NCI-H2196 (cell line): Measurements from ENCODE around the gene TOM1.

Experiments
- DNase-seq: peaks from one replicate; lab custom pipeline; 2025; ENCODE audit not compliant: unreplicated experiment; lab: John Stamatoyannopoulos, UW

Gene TOM1

GRCh38 chr22:35299673-35300499, at the start of gene TOM1:
Gene TOM1, plus strand, starts transcription at chr22:35299894. Its CDS starts 35 bp downstream, at chr22:35299929.
- peak; percentile 83 for DNase-seq

- no peak for DNase-seq
These were observed 49.5 kb upstream of the TOM1 start for GRCh38 chr22:35250156-35250555.

GRCh38 chr22:35253946-35254345, 45.7 kb upstream of the TOM1 start:
- no peak for DNase-seq

DNA sequence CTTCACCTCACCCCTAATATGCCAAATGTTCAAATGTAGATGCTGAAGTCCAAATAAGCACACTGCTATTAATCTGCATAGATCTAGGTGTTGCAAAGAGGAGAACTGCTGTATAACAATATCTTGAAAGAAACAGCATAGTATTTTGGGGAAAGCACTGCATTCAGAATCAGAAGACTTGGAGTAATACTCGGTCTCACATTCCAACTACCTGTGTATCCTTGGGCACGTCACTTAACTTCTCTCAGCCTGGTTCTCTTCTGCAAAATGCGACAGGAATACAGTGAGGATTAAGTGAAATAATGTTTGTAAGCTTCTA, 42.7 kb upstream of the TOM1 start:
- DNase-seq = no peak

DNA sequence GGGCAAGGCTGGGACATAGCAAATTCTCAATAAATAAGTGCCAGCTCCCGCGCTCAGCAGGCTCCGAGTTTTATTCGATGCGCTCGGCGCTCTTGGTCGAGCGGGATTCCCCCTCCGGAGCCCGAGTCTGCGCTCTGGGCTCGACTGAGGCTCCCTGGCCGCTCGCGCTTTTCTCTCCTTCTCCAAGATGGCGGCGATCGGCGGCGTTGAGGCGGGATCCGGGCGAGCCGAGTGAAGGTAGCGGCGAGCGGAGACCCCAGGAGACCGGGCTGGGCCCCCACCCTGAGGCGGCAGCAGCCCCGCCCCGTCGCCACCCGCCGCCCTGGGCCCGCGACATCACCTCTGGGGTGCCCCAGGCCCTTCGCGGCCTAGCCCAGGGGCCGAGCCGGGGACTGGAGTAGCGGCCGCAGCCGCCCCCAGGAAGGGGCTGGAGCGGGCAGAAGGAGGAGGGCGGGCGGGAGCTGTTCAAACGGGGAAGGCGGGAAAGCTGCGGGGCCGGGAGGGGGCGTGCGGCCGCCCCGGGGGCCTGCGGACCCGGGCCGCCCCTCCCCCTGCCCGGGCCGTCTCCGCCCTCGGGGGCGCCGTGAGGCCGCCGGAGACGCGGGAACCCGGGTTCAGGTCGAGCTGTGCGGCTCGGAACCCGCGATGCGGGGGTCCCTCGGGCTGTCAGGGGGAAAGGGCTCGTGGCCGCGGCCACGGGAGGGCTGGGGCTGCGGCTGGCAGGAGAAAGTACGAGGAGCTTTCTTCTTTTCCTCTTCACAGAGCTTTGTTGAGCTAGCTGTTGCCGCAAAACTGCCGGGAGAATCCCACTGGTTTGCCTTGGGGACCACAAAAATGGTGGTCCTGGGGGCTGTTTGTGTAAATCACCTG, 42.1 kb upstream of the TOM1 start, which contains the start of gene HMGXB4:
HMGXB4 (plus strand) TSS at position 173 of the 870 bp plus-strand sequence. CDS start 4,898 bp downstream, outside the sequence.
- DNase-seq = peak; percentile 74

DNA sequence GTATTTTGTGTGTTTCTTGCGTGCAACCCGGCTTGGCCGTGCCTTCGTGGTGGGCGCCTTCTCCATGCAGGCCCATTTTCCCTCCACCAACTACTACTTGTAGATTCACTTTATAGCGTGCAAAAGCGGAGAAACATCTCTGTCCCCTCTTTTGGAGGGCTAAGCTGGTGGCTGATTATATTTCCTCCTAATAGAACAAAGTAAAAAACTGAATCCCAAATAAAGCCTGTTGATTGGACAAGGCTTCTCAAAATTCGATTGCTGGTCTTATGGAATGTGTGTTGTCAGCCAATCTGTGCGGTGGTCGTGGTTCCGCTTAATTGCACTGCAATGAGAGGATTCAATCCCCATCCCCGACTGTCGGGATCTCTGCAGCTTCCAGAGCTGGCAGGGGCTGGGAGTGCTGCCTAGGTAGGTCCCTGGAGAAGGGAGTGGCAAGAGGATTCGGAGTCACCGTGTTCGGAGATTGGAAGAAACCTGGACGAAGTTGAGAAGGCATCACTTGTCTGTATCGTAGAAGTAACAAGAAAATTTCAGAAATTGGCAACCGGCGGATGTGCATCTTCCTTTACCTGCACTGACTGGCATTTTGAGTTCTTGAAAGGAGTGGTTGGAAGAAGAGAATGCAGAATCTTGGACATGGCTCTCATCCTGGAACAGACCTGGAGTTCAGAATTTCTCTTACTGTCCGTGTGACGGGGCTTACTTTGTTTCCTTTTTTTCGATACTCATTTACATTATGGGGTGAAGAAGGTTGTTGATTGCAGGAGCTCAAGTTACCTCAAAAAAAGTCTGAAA, 41.3 kb upstream of the TOM1 start:
- DNase-seq = no peak

- DNase-seq = no peak
These were observed 34.7 kb upstream of the TOM1 start for GRCh38 chr22:35264986-35265385.

- no peak for DNase-seq
These were observed 33.4 kb upstream of the TOM1 start for GRCh38 chr22:35266277-35266676.

- DNase-seq = no peak
These were observed 30.1 kb upstream of the TOM1 start for GRCh38 chr22:35269630-35270029.

GRCh38 chr22:35274154-35274871, 25.4 kb upstream of the TOM1 start:
- no peak for DNase-seq

DNA sequence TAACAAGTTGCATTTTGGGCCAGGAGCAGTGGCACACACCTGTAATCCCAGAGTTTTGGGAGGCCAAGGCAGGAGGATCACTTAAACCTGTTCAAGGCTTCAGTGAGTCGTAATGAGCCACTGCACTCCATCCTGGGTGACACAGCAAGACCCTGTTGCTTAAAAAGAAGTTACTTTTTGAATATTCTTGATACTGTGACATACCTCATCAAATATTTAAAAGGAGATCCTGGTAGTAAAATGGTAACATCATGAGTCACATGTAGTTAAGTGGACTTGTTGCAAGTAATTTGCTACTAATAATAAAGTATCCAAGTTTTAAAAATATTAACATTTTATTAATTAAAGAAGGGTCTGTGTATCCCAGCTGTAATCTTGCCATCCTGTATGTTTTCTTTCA, 24.1 kb upstream of the TOM1 start:
- DNase-seq = no peak

GRCh38 chr22:35276019-35276418, 23.7 kb upstream of the TOM1 start:
- no peak for DNase-seq

DNA sequence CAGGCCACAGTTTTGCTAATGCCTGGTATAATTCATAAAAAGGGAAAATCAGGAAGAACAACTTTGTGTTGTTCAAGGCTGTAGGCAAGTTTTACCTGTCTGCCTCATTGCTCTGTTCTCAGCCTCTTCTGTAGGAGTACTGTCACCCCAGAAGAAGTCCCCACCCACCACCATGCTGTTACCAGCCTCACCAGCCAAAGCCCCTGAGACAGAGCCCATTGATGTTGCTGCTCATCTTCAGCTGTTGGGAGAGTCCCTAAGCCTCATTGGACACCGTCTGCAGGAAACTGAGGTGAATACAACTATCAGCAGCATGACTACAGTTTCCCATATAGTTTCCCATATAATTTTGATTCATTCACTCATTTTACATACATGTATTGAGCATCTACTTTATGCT, 11.6 kb upstream of the TOM1 start:
- no peak for DNase-seq

DNA sequence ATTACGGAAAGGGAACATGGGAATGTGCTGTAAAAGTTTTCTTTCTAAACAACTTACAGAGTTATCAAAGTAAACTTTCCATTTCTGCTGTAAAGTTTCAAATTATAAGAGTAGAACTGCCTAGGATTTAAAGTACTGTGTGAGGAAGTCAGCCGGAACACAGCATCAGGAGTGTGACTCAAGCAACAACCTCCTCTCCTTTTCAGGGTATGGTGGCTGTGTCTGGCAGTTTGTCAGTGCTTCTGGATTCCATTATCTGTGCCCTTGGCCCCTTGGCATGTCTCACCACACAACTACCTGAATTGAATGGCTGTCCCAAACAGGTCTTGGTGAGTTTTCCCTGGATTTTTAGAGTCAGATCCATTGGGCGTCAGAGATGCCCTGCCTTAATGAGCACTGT, 6.9 kb upstream of the TOM1 start:
- no peak for DNase-seq

- no peak for DNase-seq
These were observed 3.6 kb upstream of the TOM1 start for GRCh38 chr22:35296051-35296450.

- peak; percentile 2 for DNase-seq
These were observed 449 bp upstream of the TOM1 start for GRCh38 chr22:35299217-35299672.

- DNase-seq = no peak
These were observed 1.7 kb downstream of the TOM1 start for GRCh38 chr22:35301372-35301874.

- DNase-seq = no peak
These were observed 3.4 kb downstream of the TOM1 start for GRCh38 chr22:35303029-35303624.

DNA sequence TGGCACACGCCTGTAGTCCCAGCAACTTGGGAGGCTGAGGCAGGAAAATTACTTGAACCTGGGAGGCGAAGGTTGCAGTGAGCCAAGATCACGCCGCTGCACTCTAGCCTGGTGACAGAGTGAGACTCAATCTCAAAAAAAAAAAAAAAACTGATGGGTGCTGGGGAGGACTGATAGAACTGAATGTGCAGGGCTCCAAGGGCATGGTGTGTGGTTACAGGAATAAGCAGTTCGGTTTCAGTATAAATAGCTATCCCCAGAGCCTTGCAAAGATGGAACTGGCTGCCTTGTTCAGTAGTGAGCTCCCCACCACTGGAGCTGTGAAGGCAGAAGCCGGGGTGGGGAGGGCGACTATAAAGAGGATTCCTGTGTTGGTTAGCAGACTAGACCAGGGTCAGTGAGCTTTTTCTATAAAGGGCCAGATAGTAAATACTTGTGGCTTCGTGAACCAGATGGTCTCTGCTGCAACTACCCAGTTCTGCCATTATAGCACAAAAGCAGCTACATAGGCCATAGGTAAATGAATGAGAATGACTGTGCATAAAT, 5.9 kb downstream of the TOM1 start:
- DNase-seq = no peak
